Activated gamma-delta T cell treated with anti-CD3 and anti-CD28 coated beads, Interleukin-2, amount 50 U/mL, for 16 hours (primary cell): ENCODE results near the gene C11orf24.
A peak's percentile ranks its signal among the peaks of the same experiment; 100 is the strongest.

Experiments
- DNase-seq: peaks from one replicate; pipeline ENCODE4 v3.0.0-alpha.2; 2020; ENCODE audit warnings: low read depth

Gene C11orf24

DNA sequence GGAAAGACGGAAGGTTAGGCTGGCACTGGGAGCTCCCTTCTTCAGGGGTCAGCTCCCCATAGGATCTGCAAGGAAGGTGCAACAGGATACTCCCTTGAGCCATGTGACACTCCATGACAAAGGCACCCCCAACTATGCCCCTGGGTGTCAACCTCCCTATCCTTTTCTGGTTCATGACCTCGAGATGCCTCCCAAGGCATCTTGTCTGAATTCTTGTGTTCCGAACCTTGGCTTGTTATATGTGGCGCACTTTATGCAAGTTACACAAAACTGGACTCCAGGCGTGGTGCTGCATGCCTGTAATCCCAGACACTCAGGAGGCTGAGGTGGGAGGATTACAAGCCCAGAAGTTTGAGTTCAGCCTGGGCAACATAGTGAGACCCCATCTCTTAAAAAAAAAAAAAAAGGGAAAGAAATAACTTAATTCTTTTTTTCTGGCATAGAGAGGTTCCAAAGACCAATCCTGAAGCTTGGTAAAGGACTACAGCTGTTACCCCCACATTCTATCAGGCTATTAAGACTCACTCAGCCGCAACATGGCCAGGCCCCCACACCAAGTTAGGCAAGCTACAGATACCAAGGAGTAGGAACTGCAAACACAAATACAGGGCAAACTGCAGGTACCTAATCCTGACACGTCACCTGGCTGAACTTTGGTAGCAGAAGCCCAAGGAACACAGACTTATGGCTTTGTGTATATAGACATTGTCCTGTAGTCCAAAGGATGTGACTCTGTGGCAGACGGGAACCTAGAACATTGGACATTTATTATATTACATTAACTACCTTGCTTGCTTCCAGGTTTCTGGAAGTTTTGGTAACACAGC lies 1.4 kb downstream of the C11orf24 start:
- no peak for DNase-seq

DNA sequence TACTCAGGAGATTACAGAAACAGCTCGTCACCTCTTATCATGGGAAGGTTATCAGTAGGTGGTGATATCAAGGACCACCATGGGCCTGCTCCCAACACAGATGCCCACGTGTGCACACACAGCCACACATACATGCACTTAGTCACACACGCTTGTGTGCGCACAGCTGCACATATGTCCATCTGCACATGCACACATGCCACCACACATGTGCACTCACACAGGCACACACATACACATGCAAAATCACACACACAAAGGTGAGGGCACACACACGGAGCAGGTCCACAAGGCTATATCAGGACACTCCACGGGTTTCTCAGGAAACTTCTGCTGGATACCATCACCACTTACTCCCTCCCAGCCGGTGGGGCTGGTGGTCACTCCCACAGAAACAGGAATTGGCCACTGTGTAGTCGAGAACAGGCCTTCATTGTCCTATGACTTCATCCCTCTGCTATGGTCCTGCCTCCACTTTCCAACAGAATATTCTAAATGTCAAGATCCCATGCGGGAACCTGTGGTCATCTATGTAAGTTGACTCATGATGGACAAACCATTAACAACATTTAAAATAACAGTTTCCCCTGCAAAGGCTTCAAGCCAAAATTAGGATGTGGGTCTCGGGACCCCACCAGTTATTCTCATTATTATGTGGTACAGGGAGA lies 2.2 kb downstream of the C11orf24 start:
- no peak for DNase-seq

DNA sequence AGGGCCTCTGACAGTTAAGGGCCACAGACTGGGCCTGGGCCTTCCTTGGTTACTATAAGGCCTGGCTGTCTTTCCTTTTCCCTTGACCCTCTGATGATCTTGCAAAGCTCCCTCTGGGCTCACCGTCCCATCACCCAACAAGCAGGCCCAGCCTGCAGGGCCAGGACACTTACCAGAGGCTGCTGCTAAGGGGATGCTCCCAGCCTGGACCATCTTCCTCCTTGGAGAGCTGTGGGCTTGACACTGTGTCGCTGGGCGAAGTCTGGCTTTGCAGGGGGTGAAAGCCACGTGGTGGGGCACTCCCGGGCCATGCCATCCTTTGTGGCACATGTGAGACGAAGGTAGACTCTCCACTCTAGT lies 3.9 kb downstream of the C11orf24 start:
- DNase-seq, result no peak

DNA sequence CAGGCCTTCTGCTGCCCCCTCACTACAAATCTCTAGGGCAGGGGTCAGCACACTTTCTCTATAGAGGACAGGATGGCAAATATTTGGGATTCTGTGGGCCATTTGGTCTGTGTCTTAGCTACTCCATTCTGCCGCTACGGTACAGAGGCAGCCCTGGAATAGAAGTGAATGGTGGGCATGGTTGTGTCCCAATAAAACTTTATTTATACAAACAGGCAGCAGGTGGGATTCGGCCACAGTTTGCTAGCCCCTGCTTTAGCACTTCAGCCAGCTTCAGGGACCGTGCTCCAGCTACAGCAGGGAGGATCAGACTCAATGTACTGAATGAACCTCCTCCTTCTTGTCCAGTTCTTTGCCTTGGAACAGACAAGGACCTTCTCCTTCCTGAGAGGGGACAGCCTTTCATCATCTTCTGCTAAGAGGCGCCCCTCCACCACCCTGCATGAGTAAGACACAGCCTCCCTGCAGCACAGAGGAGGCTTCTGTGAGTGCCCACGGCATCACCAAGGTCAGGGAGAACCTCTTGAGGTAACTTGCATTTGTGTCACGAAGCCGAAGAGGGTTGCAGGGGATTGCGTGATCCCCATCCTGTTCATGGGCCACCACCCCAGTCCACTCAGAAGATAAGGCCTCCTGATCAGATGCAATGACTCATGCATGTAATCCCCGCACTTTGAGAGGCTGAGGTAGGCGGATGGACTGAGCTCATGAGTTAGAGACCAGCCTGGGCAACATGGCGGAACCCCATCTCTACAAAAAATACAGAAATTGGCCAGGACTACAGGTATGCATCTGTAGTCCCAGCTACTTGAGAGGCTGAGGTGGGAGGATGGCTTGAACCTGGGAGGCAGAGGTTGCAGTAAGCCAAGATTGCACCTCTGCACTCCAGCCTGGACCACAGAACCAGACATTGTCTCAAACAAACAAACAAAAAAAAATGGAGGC lies 4.6 kb downstream of the C11orf24 start:
- no peak for DNase-seq

DNA sequence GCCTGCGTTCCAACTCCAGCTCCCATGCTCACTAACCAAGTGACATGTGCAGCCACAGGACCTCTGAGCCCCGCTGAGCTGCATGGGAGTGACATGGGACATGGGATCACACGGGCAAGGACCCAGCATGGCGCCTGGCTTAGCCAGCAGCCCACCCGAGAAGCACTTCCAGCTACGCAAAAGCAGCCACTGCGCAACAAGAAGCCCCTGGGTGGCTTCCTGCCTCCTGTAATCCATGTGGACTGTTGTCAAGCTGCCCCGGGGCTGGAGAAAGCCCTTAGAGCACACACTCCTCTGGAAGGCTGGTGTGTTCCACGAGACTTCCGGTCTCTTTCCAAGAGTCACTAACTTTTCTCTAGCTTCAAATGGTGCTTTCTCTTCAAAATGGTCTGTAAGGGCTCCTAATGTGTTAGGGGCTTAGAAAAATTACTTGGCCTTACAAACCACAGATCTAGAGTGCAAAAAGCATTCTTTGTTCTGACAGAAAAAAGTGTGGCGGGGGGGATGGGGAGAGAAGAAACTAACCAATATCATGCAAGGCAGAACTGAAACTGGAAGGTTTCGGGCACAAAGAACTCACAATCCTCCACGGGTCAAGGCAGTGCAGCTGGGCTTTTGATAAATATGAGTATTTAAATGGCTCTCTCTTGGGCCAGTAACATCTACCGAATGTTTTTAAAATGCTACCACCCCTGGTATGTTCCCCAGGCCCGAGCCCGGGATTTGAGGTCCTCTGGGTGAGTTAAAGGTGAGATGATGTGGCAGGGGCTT lies 5.5 kb downstream of the C11orf24 start:
- no peak for DNase-seq

DNA sequence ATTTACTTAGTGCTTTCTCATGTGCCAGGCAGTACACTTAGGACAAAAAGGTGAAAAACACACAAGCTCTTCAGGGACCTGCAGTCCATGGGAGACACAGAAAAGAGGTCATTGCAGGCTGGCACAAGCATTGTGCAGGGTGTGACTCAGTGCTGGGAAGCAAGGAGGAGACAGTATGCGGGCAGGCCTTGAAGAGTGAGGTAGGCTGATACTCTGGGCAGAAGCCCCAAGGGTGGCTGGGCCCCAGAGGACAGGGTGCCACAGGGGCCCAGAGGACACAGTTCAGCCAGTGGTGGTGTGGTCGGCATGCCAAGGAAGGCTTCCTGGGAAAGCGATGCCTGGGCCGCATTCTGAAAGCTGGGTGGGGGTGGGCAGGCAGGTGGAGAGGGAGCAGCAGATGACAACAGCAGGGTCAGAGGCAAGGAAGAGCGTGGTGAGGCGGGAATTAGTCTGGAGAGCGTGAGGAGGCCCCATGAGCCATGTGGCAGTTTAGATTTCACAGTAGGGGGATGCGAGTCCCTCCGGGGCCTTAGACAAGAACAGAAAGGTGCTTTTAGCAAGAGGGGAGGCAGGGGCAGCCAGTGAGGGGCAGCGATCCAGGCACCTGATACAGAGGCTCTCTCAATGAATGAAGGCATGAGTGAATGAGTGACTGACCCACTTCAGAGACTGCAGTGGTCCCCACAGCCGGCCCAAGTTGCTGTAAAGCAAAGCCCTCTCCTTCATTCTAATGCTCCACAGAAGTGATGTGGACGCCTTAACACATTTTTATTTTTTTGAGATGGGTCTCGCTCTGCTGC lies 6.8 kb downstream of the C11orf24 start:
- no peak for DNase-seq

DNA sequence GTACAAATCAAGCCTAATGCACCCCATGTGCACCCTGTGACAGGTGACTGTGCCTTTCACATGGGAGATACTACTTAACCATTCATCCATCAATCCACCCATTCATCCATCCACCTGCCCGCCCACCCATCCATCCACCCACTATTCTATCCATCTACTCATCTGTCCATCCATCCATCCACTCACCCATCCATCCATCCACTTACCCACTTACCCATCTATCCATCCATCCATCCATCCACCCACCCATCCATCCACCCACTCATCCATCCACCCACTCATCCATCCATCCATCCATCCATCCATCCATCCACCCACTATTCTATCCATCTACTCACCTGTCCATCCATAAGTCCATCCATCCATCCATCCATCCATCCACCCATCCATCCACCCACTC lies 7.5 kb downstream of the C11orf24 start:
- no peak for DNase-seq

DNA sequence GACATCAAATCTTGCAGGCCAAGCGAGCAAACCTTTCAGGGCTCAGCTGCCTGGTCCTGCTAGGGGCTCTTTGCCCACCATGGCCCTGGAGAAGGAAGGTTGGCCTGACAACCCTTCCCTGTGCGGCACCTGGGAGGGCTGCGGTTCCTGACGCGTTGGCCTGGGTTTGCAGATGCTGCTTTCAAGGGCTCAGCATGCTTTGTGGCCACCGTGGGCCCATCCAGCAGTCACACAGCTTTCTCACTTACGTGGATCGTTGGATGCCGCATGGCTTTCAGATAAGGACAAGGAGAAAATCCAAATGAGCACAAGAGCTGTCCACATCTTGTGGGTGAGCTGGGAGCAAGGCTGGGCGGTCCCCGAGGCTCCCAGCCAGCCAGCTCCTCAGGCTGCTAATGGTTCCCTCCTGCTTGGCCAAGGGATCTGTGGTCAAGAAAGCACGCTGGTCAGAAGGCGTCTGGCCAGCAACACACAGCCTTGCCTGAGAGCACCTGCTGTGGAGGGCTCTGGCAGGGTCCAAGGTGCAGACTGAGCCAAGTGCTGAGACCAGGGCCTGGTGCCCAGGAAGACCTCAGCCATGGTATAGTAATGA lies 8.2 kb downstream of the C11orf24 start:
- no peak for DNase-seq

DNA sequence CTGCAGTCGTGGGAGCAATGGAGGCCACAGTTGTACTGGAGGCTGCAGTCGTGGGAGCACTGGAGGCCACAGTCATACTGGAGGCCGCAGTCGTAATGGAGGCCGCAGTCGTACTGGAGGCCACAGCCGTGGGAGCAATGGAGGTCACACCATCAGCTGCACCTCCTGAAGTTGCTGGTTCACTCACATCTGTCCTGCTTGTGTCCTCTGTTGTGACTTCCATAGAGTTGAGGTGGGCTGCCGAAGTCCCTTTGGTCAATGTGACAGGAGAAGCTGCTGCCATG lies 9.3 kb downstream of the C11orf24 start:
- DNase-seq, result no peak

DNA sequence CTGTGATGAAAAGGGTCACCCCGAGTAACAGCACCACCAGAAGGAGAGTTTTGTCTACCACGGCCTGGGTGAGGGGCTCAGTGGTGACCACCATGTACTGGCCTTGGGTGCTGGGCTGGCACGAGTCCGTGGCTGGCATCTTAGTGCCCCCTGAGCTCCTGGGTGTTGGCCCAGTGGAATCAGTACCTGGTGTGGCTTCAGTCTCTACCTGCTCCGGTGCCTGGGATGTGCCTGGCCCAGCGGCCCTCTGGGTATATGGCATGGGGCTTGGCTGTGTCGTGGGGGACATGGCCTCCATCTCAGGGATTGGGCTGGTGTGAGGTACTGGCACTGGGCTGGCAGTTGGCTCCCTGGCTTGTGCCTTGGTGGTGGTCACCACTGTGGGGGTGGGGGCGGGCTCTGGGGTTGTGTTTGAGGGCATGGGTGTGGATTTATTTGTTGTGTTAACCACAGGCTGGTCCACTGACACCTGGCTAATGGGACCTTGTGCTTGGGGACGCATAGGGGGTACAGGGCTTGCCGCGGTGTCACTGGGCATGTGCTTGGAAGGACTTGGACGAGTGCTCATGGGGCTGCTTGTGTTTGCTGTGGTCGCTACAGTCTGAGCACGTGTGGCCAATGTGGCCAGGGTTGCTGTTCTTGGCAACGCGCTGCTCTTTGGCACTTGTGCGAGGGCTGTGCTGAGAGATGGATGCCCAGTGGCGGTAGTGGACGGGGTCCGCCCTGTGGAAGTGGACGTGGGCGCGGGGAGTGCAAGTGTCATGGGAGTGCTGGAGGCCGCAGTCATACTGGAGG lies 9.8 kb downstream of the C11orf24 start:
- no peak for DNase-seq

DNA sequence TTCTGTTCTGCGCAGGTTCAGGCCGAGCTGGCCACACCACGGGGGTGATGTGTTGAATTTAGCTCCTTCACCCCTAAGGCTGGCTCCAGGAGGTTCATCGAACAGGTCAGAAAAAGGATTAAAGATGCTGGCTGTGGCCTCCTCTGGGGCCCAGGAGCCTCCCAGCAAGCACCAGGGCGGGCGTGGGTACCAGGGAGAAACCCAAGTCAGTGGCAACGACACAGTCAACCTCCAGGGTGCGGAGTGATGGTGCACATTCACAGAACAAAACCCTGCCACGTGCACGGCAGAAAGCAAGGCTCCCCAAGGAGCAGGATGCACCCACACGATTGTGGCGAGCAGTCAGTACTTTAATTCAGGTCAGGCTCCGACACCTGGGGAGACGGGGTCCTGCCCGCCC lies 10.8 kb downstream of the C11orf24 start:
- DNase-seq, result no peak

DNA sequence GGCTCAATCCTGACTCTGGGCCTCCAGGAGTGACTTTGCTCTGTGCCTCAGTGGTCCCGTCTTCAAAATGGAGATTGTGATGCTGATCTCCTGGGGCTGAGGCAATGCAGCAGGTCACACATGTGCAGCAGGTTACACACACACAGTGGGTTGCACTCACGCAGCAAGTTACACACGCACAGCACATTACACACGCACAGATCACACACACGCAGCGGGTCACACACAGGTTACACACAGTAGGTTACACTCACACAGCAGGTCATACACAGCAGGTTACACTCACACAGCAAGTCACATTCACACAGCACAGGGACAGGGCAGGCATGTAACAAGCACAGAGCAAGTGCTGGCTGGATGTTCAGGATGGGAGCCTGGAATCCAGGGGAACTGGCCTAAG lies 11.3 kb downstream of the C11orf24 start:
- no peak for DNase-seq

DNA sequence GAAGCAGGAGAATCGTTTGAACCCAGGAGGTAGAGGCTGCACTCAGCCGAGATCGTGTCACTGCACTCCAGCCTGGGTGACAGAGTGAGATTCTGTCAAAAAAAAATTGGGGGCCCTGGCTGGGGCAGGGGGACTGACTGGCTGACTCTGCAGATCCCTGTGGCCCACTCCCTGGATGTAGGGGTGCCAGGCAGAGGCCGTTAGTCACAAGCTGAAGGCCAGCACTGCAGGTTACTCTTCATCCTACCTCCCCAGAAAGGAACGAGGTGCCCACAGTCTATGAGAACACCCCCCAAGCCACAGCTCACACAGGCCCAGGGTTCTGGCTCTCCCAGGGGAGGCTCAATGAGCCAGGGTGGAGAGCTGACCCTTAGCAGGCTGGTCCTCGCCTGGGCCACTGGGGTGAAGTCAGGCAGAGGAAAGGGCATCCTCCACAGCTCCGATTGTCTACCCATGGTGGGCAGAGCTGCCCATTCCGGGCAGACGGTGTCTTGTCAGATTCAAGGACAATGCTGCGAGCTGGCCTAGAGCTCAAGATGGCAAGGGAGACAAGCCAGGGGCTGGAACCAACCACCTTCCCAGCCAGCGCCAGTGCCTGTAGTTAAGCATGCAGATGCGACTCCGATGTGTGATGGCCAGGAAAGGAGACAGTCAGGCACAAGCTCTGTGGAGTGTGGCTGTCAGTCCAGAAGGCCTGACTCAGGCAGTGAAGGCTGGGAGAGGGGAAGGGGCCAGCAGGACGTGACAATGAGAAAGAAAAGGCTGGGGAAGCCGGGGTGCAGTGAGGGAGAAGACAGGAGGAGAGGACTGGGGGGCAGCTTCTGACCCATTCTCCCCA lies 12.4 kb downstream of the C11orf24 start:
- DNase-seq, result no peak

DNA sequence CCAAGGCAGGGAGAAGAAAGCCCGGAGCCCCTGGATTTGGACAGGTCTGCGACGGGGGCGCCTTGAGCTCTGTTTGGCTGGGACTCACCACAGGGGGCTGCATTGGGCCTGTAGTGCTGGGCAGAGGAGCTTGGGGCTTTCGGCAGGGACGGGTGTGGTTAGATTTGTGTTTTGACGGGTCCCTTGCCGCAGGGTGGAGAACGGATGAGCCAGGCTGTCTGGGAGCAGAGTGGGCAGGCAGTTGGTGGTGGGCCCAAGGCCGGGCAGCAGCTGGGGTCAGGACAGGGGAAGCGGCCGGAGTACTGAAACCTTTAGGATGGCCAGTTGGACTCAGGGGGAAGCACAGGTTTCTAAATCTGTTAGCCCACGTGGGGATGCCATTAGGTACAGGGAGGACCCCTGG lies 13.4 kb downstream of the C11orf24 start:
- DNase-seq, result no peak

DNA sequence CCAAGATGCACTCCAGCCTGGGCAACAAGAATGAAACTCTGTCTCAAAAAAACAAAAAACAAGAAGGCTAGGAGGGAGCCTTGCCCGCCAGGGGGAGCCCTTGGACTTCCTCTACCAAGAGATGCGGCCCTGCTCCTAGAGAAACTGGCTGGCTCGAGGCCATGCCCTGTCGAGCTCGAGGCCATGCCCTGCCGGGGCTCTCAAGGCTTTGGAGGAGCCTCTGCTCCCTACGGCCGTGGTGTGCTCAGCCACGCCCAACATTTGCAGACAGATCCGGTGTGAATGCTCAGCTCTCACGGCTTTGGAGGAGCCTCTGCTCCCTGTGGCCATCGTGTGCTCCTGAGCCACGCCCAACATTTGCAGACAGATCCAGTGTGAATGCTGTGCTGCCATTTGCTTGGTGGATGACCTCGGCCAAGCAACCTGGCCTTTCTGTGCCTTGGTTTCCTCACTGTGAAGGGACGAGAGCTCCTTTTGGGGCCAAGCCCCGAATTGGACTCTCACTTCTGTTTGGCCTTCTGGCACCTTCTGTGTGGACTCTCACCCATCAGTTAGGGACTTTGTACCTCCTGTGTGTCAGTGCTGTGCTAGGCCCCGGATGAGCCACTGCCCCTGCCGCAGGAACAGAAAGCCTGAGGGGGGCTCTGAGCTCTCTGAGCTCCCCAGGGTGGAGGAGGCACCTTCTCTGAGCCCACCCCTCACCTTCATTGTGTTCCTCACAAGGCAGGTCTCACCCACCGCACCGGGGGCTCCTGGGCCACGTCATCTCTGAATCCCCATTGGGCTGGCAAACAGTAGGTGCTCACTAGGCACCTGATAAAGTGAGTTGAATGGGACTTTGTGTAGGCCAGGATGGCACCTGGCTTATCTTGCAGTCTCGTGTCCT lies 14.1 kb downstream of the C11orf24 start:
- peak; percentile 93 for DNase-seq

DNA sequence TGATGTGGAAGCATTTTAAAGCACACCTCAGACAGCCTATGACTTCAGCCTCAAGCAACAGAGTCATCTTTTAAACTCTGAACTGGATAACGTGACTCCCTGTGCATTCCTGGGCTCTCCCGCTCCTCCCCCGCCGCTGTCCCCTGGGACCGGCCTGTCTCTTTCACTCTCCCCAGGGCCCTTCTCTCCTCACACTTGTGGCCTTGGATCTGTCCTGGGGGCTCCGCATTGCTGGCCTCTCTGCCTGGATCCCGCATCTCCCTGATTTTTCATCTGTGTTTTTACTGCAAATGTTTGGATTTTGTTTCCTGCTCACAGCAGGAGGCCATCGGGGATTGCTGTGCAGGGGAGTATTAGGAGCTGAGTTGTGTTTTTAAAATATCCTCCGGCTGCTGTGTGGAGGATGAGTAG lies 15.4 kb downstream of the C11orf24 start:
- DNase-seq, result no peak

DNA sequence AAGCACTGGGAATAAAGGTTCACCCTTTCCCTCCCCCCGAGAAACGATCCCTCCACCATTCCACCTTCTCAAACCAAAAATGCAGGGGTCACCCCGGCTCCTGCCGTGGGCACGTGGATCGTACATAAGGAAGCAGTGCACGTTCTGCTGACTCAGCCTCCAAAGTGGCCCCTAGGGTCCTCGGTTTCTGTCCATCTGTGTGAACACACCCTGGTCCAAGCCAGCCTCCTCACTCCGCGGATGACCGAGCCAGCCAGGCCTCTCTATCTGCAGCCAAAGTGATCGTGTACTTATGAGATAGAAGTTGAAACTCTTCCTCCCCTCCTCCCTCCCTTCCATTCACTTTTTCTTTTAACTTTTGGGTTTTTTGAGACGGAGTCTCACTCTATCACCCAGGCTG lies 16.2 kb downstream of the C11orf24 start:
- no peak for DNase-seq

DNA sequence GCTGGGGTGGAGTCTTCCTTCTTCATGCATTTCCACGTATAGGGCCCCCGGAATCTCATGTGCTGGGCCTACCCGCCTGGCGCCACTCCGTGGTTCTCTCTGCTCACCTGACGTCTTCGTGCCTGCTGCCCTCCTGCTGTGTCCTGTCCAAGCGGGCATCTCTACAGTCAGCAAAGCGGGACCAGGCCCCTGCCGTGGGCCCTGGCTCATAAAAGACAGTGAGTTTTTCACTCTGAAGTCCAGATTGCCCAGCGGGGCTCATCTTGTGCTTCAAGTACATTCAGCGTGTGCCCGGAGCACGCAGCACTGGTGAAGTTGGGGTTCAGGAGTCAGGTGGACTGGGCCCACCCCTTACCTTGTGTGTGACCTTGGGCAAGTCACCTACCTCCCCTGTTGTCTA lies 17.4 kb downstream of the C11orf24 start:
- no peak for DNase-seq
